ENCODE data around the gene TNIP1.

DNA sequence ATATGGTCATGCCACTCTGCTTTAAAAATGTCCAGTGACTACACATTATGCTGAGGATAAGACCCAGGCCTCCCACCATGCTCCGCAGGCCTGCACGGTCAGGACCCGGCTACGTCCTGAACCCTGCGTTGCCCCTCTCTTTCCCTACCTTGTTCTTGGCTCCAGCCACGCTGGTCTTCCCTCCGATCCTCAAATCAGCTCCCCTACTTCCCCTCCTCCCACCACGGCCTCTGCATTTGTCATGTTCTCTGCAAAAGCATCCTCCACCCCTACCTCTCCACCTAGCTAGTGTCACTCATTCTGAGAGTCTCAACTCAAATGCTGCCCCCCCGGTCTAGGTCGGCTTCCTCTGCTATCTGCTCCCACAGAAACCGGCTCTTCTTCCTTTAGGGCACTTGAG lies 49.3 kb downstream of the TNIP1 start:
- TF ChIP-seq, protein P1, sequence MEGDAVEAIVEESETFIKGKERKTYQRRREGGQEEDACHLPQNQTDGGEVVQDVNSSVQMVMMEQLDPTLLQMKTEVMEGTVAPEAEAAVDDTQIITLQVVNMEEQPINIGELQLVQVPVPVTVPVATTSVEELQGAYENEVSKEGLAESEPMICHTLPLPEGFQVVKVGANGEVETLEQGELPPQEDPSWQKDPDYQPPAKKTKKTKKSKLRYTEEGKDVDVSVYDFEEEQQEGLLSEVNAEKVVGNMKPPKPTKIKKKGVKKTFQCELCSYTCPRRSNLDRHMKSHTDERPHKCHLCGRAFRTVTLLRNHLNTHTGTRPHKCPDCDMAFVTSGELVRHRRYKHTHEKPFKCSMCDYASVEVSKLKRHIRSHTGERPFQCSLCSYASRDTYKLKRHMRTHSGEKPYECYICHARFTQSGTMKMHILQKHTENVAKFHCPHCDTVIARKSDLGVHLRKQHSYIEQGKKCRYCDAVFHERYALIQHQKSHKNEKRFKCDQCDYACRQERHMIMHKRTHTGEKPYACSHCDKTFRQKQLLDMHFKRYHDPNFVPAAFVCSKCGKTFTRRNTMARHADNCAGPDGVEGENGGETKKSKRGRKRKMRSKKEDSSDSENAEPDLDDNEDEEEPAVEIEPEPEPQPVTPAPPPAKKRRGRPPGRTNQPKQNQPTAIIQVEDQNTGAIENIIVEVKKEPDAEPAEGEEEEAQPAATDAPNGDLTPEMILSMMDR (IDR thresholded peaks at IDR 0.05) = no peak
- no peak for TF ChIP-seq POLR2AphosphoS5 (IDR thresholded peaks at IDR 0.05)

All from sigmoid colon (tissue), 4 donors.